SU-DHL-6 (cell line): Measurements from ENCODE around the gene NEUROG1.

ENCODE experiments used
- H2AFZ ChIP-seq: fragments of 200-600 bp; sonication (generic); 2 replicates; pipeline ENCODE4 v1.6.1; 2014; ENCODE audit warnings: low read depth, mild to moderate bottlenecking, moderate library complexity, mixed read lengths, antibody characterized with exemption, low read length; ENCODE audit not compliant: severe bottlenecking
- H3F3A ChIP-seq: fragments of 200-600 bp; shearing (Covaris generic); 2 replicates; pipeline ENCODE4 v1.6.0; 2016; ENCODE audit warnings: antibody characterized with exemption, mild to moderate bottlenecking; ENCODE audit not compliant: insufficient read depth
- H3K27ac ChIP-seq: fragments of 200-600 bp; sonication (generic); 2 replicates; pipeline ENCODE4 v1.5.1; 2016; ENCODE audit warnings: low read depth, mild to moderate bottlenecking, low read length, moderate library complexity, mixed read lengths
- H3K27me3 ChIP-seq: fragments of 200-600 bp; sonication (generic), shearing (Covaris generic); 2 replicates; pipeline ENCODE4 v1.6.0; 2014; ENCODE audit warnings: mild to moderate bottlenecking, low read length
- H3K36me3 ChIP-seq: fragments of 200-600 bp; sonication (generic); 2 replicates; pipeline ENCODE4 v1.6.1; 2014; ENCODE audit warnings: mild to moderate bottlenecking, low read length, mixed read lengths
- H3K4me2 ChIP-seq: fragments of 300-600, 200-600 bp; shearing (Covaris generic), sonication (generic); 2 replicates; pipeline ENCODE4 v1.6.0; 2014; ENCODE audit warnings: low read length, low read depth, mild to moderate bottlenecking; ENCODE audit not compliant: poor library complexity, severe bottlenecking
- H3K4me3 ChIP-seq: fragments of 200-600 bp; sonication (generic); 2 replicates; pipeline ENCODE4 v1.5.1; 2014; ENCODE audit warnings: antibody characterized with exemption, low read length, mild to moderate bottlenecking, mixed read lengths; ENCODE audit not compliant: insufficient read depth, poor library complexity, severe bottlenecking
- H3K79me2 ChIP-seq: fragments of 200-600 bp; sonication (generic); 2 replicates; pipeline ENCODE4 v1.6.1; 2014; ENCODE audit warnings: mild to moderate bottlenecking, low read length, moderate library complexity; ENCODE audit not compliant: insufficient read depth
- H3K9ac ChIP-seq: fragments of 200-600 bp; sonication (generic); 2 replicates; pipeline ENCODE4 v1.7.0; 2014; ENCODE audit warnings: mild to moderate bottlenecking, low read length
- H3K9me2 ChIP-seq: fragments of 200-600 bp; sonication (generic); replicated peaks from 2 replicates; pipeline ENCODE4 v1.6.1; 2014; ENCODE audit warnings: low read length; ENCODE audit not compliant: insufficient read depth
- H3K9me3 ChIP-seq: fragments of 200-600 bp; sonication (generic); 2 replicates; pipeline ENCODE4 v1.6.1; 2014; ENCODE audit warnings: low read length, mixed read lengths; ENCODE audit not compliant: insufficient read depth
- H4K20me1 ChIP-seq: fragments of 200-600 bp; sonication (generic); 2 replicates; pipeline ENCODE4 v1.6.1; 2014; ENCODE audit warnings: low read depth, mild to moderate bottlenecking, antibody characterized with exemption, low read length, moderate library complexity, mixed read lengths
- CTCF ChIP-seq: fragments of 200-600 bp; sonication (generic); IDR thresholded peaks from one replicate; pipeline ENCODE4 v1.5.1; 2017; ENCODE audit warnings: antibody characterized with exemption, mild to moderate bottlenecking, low read length, moderate library complexity; ENCODE audit not compliant: insufficient read depth, poor library complexity, severe bottlenecking
- EZH2phosphoT487 ChIP-seq: fragments of 200-600 bp; sonication (generic), shearing (Covaris generic); conservative IDR thresholded peaks from 2 replicates; pipeline ENCODE4 v1.6.1; 2018; ENCODE audit warnings: mild to moderate bottlenecking, antibody characterized with exemption, low read length, moderate library complexity, mixed read lengths

Gene NEUROG1

GRCh38 chr5:135582099-135582781 lies 46.5 kb upstream of the NEUROG1 start:
- H3K27ac ChIP-seq = no peak overlapping the region
- no peak overlapping the region for H2AFZ ChIP-seq
- no peaks in the 10 kb centered on the region for H3F3A ChIP-seq
- H3K4me3 ChIP-seq = no peak overlapping the region
- H3K36me3 ChIP-seq = no peaks in the 10 kb centered on the region
- TF ChIP-seq EZH2phosphoT487 = no peak
- TF ChIP-seq CTCF = no peak
- H3K27me3 ChIP-seq = no peaks in the 10 kb centered on the region
- H3K9ac ChIP-seq = no peak overlapping the region
- no peaks in the 10 kb centered on the region for H3K79me2 ChIP-seq
- H3K9me3 ChIP-seq = no peaks in the 10 kb centered on the region
- no peaks in the 10 kb centered on the region for H4K20me1 ChIP-seq
- H3K9me2 ChIP-seq = no peaks in the 10 kb centered on the region
- H3K4me2 ChIP-seq = no peak overlapping the region

DNA sequence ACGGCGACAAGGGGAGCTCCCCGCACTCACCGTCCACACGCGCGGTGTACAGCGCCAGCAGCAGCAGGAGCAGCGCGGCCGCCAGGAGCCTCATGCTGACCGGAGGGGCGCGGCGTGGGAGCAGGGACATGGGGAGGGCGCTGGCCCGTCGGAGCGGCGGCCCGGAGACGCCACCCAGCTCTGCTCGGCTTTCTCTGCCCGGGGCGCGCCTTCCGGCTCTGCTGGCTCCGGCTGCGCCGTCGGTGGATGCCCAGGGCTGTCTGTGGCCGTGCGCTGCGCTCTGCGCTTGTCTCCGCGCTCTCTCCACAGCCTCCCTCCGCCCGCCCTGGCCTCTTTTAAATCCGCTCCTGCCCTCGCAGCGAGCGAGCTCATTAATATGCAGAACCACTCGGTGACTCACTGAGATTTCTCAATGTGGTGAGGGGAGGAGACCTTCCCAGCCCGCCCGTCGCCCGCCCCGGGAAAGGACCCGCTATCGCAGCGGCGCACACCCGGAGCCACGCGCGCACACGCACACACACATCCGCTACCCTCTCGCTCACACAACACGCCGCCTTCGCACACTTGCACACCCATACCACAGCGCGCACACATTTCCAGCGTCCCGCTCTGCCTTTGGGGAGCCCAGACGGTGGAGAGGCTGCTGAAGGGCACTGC lies 43.0 kb upstream of the NEUROG1 start, which contains the start of gene CXCL14:
TSS of gene CXCL14 (minus strand) at position 307 of the 657 bp plus-strand sequence. CDS start at position 94, 213 bp downstream.
- H3K36me3 ChIP-seq = no peaks in the 10 kb centered on the region
- H3K9ac ChIP-seq = no peak within 1 kb of the TSS
- H3K9me2 ChIP-seq = no peaks in the 10 kb centered on the region
- H3K79me2 ChIP-seq = no peaks in the 10 kb centered on the region
- H3K9me3 ChIP-seq = no peaks in the 10 kb centered on the region
- H3K4me2 ChIP-seq = no peak within 1 kb of the TSS
- H3K27ac ChIP-seq = no peak within 1 kb of the TSS
- no peaks in the 10 kb centered on the region for H3K27me3 ChIP-seq
- no peaks in the 10 kb centered on the region for H4K20me1 ChIP-seq
- H3K4me3 ChIP-seq = no peak within 1 kb of the TSS
- H2AFZ ChIP-seq = no peak within 1 kb of the TSS
- H3F3A ChIP-seq = no peaks in the 10 kb centered on the region
- TF ChIP-seq EZH2phosphoT487 = no peak
- TF ChIP-seq CTCF = no peak

DNA sequence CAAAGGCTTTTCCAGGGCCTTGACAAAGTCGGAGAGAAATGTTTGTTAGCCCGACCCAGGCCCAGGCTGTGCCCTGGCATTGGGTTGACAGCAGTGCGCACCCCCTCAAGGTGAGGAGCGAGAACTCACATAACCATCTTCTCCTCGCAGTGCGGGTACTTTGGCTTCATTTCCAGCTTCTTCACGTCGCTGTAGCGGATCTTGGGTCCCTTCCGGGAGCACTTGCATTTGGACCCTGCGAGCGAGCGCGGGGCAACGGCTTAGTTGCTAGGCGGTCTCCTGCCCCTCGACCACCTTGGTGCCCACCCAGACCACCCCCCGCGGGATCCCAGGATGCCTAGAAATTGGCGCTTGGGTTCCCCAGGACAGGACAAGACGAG lies 42.5 kb upstream of the NEUROG1 start:
- Histone ChIP-seq H3K79me2 (no peaks in the 10 kb centered on the region), H3K36me3 (no peaks in the 10 kb centered on the region), H3K4me2 (no peak overlapping the region), H3F3A (no peaks in the 10 kb centered on the region), H3K27me3 (no peaks in the 10 kb centered on the region), H4K20me1 (no peaks in the 10 kb centered on the region), H3K9me3 (no peaks in the 10 kb centered on the region), H3K9ac (no peak overlapping the region), H2AFZ (no peak overlapping the region), H3K4me3 (no peak overlapping the region), H3K27ac (no peak overlapping the region), H3K9me2 (no peaks in the 10 kb centered on the region)
- no peak for TF ChIP-seq EZH2phosphoT487
- no peak for TF ChIP-seq CTCF
